ENCODE data around the gene CXorf38. TPM values are rescaled to one million over a fixed set of nuclear protein-coding genes. Genes with fewer than 3 reads are reported as not detected.

The CXorf38 gene
- total RNA-seq, 1 donor: 19.9 TPM

- TF ChIP-seq CTCF (IDR thresholded peaks at IDR 0.05; ENCODE audit: insufficient read depth, low read depth, low read length): no peak
- DNase-seq (ENCODE audit: low read depth): no peak
- no peak overlapping the region for H3K4me3 ChIP-seq (ENCODE audit: low read depth, low read length)
Measured at GRCh38 chrX:40653535-40653934, 6.2 kb upstream of the CXorf38 start.

GRCh38 chrX:40652664-40653063 lies 5.3 kb upstream of the CXorf38 start:
- no peak for TF ChIP-seq CTCF (IDR thresholded peaks at IDR 0.05; ENCODE audit: insufficient read depth, low read depth, low read length)
- H3K4me3 ChIP-seq (ENCODE audit: low read depth, low read length): no peak overlapping the region
- DNase-seq (ENCODE audit: low read depth): no peak

GRCh38 chrX:40651620-40652223 lies 4.4 kb upstream of the CXorf38 start:
- DNase-seq (ENCODE audit: low read depth): peak; percentile 70
- H3K4me3 ChIP-seq (ENCODE audit: low read depth, low read length): no peak overlapping the region
- TF ChIP-seq CTCF (IDR thresholded peaks at IDR 0.05; ENCODE audit: insufficient read depth, low read depth, low read length): peak; percentile 65

GRCh38 chrX:40646489-40647306 lies 663 bp downstream of the CXorf38 start:
- TF ChIP-seq CTCF (IDR thresholded peaks at IDR 0.05; ENCODE audit: insufficient read depth, low read depth, low read length): no peak
- H3K4me3 ChIP-seq (ENCODE audit: low read depth, low read length): peak overlapping the region; percentile 64
- peak; percentile 43 for DNase-seq (ENCODE audit: low read depth)

GRCh38 chrX:40644821-40645358 lies 2.5 kb downstream of the CXorf38 start:
- no peak for TF ChIP-seq CTCF (IDR thresholded peaks at IDR 0.05; ENCODE audit: insufficient read depth, low read depth, low read length)
- H3K4me3 ChIP-seq (ENCODE audit: low read depth, low read length): peak overlapping the region; percentile 55
- peak; percentile 82 for DNase-seq (ENCODE audit: low read depth)

- peak; percentile 76 for DNase-seq (ENCODE audit: low read depth)
- peak overlapping the region; percentile 55 for H3K4me3 ChIP-seq (ENCODE audit: low read depth, low read length)
- TF ChIP-seq CTCF (IDR thresholded peaks at IDR 0.05; ENCODE audit: insufficient read depth, low read depth, low read length): no peak
Measured at GRCh38 chrX:40644176-40644575, 3.2 kb downstream of the CXorf38 start.
